HG02973 (cell line): Measurements from ENCODE around the gene PTS.
A peak's percentile ranks its signal among the peaks of the same experiment; 100 is the strongest.

Experiments used
- ATAC-seq: cut with Tn5 transposase; IDR thresholded peaks from one replicate; pipeline ENCODE4 v1.9.1; 2021; ENCODE audit warnings: moderate library complexity; ENCODE audit not compliant: unreplicated experiment

The PTS gene

DNA sequence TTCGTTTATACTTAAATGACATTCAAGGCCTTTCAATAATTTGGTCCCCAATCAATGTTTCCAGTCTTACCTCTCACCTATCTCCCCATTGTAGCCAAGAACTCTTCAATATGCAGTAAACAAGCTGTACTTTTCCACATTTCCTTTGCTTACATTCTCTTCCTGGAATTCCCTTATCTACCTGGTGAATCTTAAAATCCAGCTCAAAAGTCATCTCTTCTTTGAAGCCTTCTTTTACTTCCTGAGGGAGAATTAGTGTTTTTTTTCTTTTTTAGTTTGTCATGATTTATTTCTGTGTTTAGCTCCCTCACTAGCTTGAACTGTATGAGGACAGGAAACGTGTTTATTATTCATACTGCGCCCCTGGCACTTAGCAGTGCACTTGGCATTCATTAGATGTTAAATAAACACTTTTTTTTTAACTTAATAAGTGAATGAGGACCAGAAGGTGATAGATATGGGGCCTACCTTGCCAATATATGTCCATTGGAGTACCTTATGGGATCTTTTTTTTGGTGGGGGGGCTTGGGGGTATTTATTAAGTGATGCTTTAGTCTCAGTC is 4.9 kb upstream of the PTS start:
- no peak for ATAC-seq

DNA sequence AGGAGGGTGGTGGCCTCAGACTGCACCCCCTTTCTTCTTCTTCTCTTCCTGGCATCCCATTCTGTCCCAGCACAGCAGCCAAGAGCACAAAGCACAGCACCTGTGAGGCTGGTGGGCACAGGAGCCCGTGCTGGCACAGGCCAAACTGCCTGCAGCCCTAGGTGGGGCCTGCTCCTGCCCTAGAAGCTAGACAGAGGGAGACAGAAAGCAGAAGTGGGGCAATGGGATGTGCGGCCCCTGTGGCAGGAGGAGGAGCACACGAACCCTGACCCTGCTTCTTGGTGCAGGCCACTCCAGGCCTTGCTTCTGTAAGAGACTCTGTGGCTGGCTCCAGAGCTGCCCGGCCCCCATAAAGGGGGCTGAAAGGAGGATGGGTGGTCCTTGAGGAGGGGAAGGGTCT is 3.9 kb upstream of the PTS start:
- no peak for ATAC-seq

DNA sequence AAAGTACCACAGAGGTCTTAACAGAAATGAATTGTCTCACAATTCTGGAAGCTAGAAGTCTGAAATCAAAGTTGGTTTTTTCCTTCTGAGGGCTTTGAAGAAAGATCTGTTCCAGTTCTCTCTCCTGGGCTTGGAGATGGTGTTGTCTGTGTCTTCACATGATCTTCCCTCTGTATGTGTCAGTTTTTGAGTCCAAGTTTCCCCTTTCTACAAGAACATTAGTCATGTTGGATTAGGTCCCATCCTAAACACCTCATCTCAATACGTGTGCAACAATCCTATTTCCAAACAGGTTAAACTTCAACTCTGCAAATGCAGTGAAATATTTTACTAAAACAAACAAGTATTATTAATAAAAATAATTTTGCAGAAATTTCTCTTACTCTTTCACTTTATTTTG is 3.1 kb upstream of the PTS start:
- ATAC-seq = no peak

GRCh38 chr11:112223754-112224532 is 2.3 kb upstream of the PTS start:
- ATAC-seq = no peak

DNA sequence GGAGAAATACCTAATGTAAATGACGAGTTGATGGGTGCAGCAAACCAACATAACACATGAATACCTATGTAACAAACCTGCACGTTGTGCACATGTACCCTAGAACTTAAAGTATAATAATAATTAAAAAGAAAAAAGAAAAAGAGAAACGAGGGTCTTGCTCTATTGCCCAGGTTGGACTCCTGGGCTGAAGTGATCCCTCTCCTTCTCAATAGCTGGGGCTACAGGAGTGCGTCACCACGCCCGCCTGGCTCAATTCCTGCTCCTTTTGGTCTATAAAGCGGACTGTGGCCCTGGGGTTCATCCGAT is 521 bp upstream of the PTS start:
- no peak for ATAC-seq

GRCh38 chr11:112226831-112227401 is 688 bp downstream of the PTS start:
- ATAC-seq = peak; percentile 49

- ATAC-seq = no peak
These were observed 1.2 kb downstream of the PTS start for GRCh38 chr11:112227471-112227870.

DNA sequence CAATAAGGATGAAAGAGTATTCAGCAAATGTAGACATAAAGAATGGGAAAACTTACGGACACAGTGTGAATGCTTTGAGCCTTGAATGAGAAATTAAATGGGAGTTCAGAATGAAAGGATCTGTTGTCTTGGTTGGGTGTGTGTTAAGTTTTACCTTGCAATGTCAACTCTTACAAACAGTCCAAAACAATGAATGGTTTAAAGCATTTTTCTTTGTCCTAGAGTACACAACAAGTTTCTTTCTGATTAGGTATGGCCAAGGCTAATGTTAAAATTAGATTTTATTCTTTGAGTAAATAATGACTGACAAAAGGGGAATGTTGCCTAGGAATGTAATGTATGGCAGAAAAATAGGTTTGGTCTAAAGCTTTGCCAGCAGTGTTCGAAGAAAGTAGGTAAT is 2.5 kb downstream of the PTS start:
- ATAC-seq = no peak

- ATAC-seq = no peak
These were observed 2.9 kb downstream of the PTS start for GRCh38 chr11:112229159-112229558.

DNA sequence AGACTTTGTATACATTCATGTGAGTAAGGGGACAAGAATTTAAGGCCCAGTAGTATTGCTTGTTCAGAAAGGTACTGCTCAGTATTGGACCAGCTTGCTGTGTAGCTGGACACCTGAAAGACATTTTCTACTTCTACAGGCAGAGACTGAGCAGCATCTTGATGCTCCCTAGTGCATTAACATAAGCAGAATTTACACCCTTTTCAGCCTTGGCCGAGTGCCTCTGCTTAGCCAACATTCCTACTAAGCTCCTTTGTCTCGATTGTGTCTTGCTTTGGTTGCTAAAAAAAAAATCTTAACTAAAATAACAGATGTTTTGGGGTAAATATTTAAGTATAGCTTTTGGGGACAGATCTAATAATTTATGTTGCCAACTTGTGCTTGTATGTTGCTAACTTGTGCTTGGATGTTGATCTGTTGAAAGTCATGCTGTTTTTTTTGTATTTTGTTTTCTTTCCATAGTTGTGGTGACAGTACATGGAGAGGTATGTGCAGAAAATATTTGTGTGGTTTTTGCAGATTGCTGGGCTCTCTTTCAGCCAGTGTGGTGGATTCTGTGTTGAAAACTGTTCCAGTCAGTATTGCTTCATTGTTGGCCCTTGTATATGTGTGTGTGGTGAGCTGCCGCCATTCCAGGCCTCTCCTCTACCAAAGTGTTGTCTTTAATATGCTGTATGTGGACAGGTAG is 3.7 kb downstream of the PTS start:
- ATAC-seq = no peak

GRCh38 chr11:112231952-112232351 is 5.7 kb downstream of the PTS start:
- no peak for ATAC-seq

DNA sequence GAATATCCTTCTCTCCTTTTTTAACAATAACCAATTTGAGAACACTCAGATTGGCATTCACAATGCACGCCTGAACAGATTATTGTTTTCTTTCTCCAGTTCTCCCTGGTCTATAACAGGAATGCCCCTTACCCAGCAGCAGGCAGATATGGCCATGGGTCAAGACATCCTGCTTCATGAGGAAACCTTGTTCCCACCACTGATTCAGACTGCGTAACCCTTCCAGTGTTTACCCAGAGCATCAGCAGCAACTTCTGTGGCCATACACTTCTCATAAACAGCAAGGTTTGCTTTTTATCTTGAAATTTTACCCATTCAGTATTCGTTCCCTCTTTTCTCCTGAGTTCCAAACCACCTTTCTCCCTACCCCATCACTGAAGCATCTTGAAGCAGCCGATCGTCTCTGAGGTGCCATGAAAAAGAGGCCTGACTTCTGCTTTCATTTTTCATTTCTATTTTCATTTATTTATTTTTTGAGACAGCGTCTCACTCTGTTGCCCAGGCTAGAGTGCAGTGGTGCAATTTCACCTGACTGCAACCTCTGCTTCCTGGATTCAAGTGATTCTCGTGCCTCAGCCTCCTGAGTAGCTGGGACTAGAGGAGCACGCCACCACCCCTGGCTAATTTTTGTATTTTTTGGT is 9.6 kb downstream of the PTS start:
- ATAC-seq = no peak

- ATAC-seq = no peak
These were observed 11.2 kb downstream of the PTS start for GRCh38 chr11:112237451-112237850.

- ATAC-seq = no peak
These were observed 11.8 kb downstream of the PTS start for GRCh38 chr11:112238041-112238440.

- no peak for ATAC-seq
These were observed 15.3 kb downstream of the PTS start for GRCh38 chr11:112241486-112241885.

GRCh38 chr11:112247201-112247600 is 21.0 kb downstream of the PTS start:
- no peak for ATAC-seq

- no peak for ATAC-seq
These were observed 22.0 kb downstream of the PTS start for GRCh38 chr11:112248201-112248600.

DNA sequence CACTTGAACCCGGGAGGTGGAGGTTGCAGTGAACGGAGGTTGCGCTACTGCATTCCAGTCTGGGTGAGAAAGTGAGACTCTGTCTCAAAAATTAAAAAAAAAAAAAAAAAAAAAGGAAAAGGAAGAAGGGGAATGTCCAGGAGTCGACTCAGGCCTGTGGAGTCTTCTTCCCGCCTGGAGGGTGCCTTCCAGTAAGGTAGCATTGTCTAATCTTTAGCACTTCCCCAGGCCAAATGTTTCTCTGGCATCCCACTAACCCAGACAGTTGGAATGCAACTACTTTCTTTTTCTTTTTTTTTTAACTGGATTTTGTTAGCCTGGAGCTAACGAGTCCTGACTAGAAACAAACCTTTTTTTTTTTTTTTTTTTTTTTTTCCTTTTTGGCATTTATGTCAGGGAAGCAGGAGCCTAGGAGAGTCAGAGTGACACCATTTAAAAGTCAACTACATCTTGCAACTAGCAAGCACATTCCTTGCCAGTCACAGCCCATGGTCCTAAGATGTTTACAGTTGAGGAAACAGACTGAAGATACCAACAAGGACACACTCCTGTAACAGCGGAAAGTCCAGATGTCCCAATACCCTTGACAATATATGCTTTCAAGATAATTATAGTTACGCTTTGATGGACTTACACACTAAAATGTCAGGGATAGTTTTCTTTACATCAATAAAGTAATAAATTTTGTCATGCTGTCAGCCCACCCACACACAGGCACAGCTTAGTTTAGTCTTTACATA is 23.8 kb downstream of the PTS start:
- ATAC-seq = no peak

GRCh38 chr11:112253605-112254242 is 27.5 kb downstream of the PTS start:
- ATAC-seq = no peak

GRCh38 chr11:112255067-112255720 is 29.0 kb downstream of the PTS start:
- no peak for ATAC-seq
